DMS114 treated with DMSO at 0.1 percent for 48 hours (cell line): ENCODE measurements around the gene ZNF584.
"Not testable (repeated sequence)": the region's sequence is repeated elsewhere in the genome, so short reads cannot be mapped to it uniquely, and the experiment has no call there.

ENCODE experiments used
- DNase-seq: peaks from one replicate; lab custom pipeline; 2025; ENCODE audit not compliant: unreplicated experiment; lab: John Stamatoyannopoulos, UW

Gene ZNF584

GRCh38 chr19:58403920-58404478 is 4.5 kb upstream of the ZNF584 start:
- DNase-seq, result not testable (repeated sequence)

- DNase-seq, result no peak
These were observed 1.4 kb upstream of the ZNF584 start for GRCh38 chr19:58406818-58407657.

GRCh38 chr19:58407658-58408151 is 744 bp upstream of the ZNF584 start:
- no peak for DNase-seq

GRCh38 chr19:58409010-58409790 is 751 bp downstream of the ZNF584 start:
- DNase-seq, result peak; percentile 63

- DNase-seq, result no peak
These were observed 8.2 kb downstream of the ZNF584 start for GRCh38 chr19:58416604-58417003.

- DNase-seq, result no peak
These were observed 8.6 kb downstream of the ZNF584 start for GRCh38 chr19:58417071-58417470.

GRCh38 chr19:58428617-58429016 is 20.2 kb downstream of the ZNF584 start:
- no peak for DNase-seq

GRCh38 chr19:58429745-58430144 is 21.3 kb downstream of the ZNF584 start:
- no peak for DNase-seq

GRCh38 chr19:58434217-58434616 is 25.8 kb downstream of the ZNF584 start:
- DNase-seq, result no peak

GRCh38 chr19:58439576-58440554 is 31.4 kb downstream of the ZNF584 start, which contains the start of gene ZNF132:
TSS of gene ZNF132 (minus strand) at chr19:58440153. CDS start at chr19:58439821, 332 bp downstream.
- no peak for DNase-seq

GRCh38 chr19:58440556-58440955 is 32.1 kb downstream of the ZNF584 start:
- no peak for DNase-seq

GRCh38 chr19:58442986-58443385 is 34.5 kb downstream of the ZNF584 start:
- DNase-seq, result not testable (repeated sequence)

GRCh38 chr19:58448860-58449259 is 40.4 kb downstream of the ZNF584 start:
- DNase-seq, result not testable (repeated sequence)

- DNase-seq, result not testable (repeated sequence)
These were observed 41.5 kb downstream of the ZNF584 start for GRCh38 chr19:58449980-58450379.

- no peak for DNase-seq
These were observed 42.5 kb downstream of the ZNF584 start for GRCh38 chr19:58450856-58451357.

- peak; percentile 94 for DNase-seq
These were observed 43.1 kb downstream of the ZNF584 start, which contains the start of gene ZNF324B for GRCh38 chr19:58451358-58452101. TSS of gene ZNF324B (plus strand) at chr19:58451622. CDS start at chr19:58453702, 2,080 bp downstream.

- no peak for DNase-seq
These were observed 45.3 kb downstream of the ZNF584 start for GRCh38 chr19:58453743-58454142.

- DNase-seq, result no peak
These were observed 46.9 kb downstream of the ZNF584 start for GRCh38 chr19:58455306-58455705.

- no peak for DNase-seq
These were observed 47.7 kb downstream of the ZNF584 start for GRCh38 chr19:58456111-58456510.
